ENCODE measurements around the gene SH3PXD2B. TPM values are rescaled to one million over a fixed set of nuclear protein-coding genes. Genes with fewer than 3 reads are reported as not detected.

The SH3PXD2B gene
- polyA plus RNA-seq, 3 donors = 0.19 to 0.77 (median 0.31) TPM

DNA sequence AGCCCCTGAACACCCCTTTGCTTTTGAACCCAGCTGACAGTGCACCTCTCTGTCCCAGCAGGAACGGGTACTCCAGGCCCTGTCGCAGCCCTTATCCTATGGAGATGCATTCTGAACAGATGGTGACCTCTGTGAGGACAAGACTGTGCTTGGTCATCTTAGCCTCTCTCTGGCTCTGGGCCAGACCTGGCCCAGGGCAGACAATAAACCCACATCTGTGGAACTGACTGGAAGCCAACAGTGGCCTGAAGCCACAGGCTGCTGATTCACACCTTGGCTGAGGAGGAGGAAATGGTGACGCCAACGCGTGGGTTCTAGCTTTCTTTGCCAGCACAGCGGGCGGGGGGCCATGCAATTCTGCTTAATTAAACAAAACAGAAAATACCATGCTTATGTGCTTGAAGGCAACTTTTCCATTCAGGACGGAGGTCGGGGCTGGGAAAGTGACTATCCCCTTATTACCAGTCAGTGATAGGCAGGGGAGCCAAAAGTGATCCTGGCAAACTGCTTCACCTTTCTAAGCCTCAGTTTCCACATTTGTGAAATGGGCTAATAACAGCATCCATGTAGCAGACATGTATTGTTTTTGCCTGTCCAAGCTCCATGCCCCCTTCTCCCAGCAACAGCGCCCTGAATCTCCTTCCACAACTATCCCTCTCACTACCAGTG is 10.8 kb downstream of the SH3PXD2B start:
- H3K4me2 ChIP-seq (replicated peaks; ENCODE audit: extremely low read depth, low read length, poor library complexity, severe bottlenecking) = no peak overlapping the region
- no peaks in the 10 kb centered on the region for H3K9me3 ChIP-seq (replicated peaks in 1 of 2; ENCODE audit: control insufficient read depth in 1 of 2, insufficient read depth in 1 of 2, low read length in 2 of 2)
- H3K4me1 ChIP-seq (ENCODE audit: control insufficient read depth in 1 of 2, insufficient read depth in 2 of 2, low read length in 2 of 2) = no peaks in the 10 kb centered on the region
- H3K27ac ChIP-seq (ENCODE audit: low read depth in 1 of 2, low read length in 2 of 2) = no peak overlapping the region
- no peaks in the 10 kb centered on the region for H4K20me1 ChIP-seq (ENCODE audit: insufficient read depth, low read length)
- no peaks in the 10 kb centered on the region for H3K36me3 ChIP-seq (replicated peaks in 1 of 2; ENCODE audit: control insufficient read depth in 1 of 2, insufficient read depth in 2 of 2, low read length in 2 of 2)
- H3K27me3 Mint-ChIP-seq (ENCODE audit: low read depth in 3 of 3) = peaks cover 25 to 45% (median 26%) of the 10 kb centered on the region in 3 donors
- peaks cover 0 to 12% of the 10 kb centered on the region in 2 donors for H3K27me3 ChIP-seq (ENCODE audit: control insufficient read depth in 2 of 2, insufficient read depth in 2 of 2, low read length in 2 of 2)
- no peak overlapping the region for H2AFZ ChIP-seq (ENCODE audit: insufficient read depth, low read depth, low read length, poor library complexity, severe bottlenecking)
- H3K4me3 Mint-ChIP-seq = peak overlapping the region in 1 of 2 donors; percentile 47
- no peak overlapping the region for H3K4me3 ChIP-seq (replicated peaks in 1 of 3; ENCODE audit: low read depth in 2 of 3, low read length in 3 of 3)
- H3K9ac ChIP-seq (ENCODE audit: insufficient read depth, low read length, poor library complexity, severe bottlenecking) = no peak overlapping the region
- DNase-seq = peak; percentile 37 to 69 (median 68)
- peak overlapping the region in 1 of 7 donors; percentile 59 for H3K27ac Mint-ChIP-seq
- no peaks in the 10 kb centered on the region for H3K79me2 ChIP-seq (ENCODE audit: insufficient read depth, low read length)
- WGBS (ENCODE audit: insufficient coverage) = 34% methylated on average over 8 of the region's 10 CpGs
- H3K4me1 Mint-ChIP-seq = peaks cover 12% of the 10 kb centered on the region
- H3K9me3 Mint-ChIP-seq = peaks cover 0 to 2% (median 0%) of the 10 kb centered on the region in 7 donors
- TF ChIP-seq, protein P1, sequence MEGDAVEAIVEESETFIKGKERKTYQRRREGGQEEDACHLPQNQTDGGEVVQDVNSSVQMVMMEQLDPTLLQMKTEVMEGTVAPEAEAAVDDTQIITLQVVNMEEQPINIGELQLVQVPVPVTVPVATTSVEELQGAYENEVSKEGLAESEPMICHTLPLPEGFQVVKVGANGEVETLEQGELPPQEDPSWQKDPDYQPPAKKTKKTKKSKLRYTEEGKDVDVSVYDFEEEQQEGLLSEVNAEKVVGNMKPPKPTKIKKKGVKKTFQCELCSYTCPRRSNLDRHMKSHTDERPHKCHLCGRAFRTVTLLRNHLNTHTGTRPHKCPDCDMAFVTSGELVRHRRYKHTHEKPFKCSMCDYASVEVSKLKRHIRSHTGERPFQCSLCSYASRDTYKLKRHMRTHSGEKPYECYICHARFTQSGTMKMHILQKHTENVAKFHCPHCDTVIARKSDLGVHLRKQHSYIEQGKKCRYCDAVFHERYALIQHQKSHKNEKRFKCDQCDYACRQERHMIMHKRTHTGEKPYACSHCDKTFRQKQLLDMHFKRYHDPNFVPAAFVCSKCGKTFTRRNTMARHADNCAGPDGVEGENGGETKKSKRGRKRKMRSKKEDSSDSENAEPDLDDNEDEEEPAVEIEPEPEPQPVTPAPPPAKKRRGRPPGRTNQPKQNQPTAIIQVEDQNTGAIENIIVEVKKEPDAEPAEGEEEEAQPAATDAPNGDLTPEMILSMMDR (IDR thresholded peaks at IDR 0.05) = no peak
- no peaks in the 10 kb centered on the region for H3K36me3 Mint-ChIP-seq
- intact Hi-C loops (cut with micrococcal nuclease) = no loop called here

DNA sequence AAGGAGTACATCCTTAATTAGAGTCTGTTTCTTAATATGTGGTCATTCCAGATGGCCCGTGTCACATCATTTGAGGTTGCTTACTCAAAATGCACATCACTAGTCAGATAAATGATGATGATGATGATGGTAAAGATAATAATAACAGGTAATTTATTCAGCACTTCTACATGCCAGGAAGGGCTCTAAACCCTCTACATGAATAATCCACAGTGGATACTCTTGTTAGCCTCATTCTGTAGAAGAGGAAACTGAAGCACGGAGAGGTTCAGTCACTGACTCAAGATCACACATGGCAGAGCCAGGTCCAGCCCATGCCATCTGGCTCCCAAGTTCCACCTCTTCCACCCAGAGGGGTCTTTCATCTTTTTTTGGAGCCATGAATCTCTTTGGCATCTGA is 11.7 kb downstream of the SH3PXD2B start:
- no peaks in the 10 kb centered on the region for H3K9me3 ChIP-seq (replicated peaks in 1 of 2; ENCODE audit: control insufficient read depth in 1 of 2, insufficient read depth in 1 of 2, low read length in 2 of 2)
- H4K20me1 ChIP-seq (ENCODE audit: insufficient read depth, low read length) = no peaks in the 10 kb centered on the region
- H3K27me3 ChIP-seq (ENCODE audit: control insufficient read depth in 2 of 2, insufficient read depth in 2 of 2, low read length in 2 of 2) = peaks cover 0 to 12% of the 10 kb centered on the region in 2 donors
- H3K27ac ChIP-seq (ENCODE audit: low read depth in 1 of 2, low read length in 2 of 2) = no peak overlapping the region
- peak overlapping the region in 1 of 7 donors; percentile 52 for H3K27ac Mint-ChIP-seq
- H3K4me3 Mint-ChIP-seq = no peak overlapping the region
- H3K36me3 Mint-ChIP-seq = no peaks in the 10 kb centered on the region
- no peak overlapping the region for H3K9ac ChIP-seq (ENCODE audit: insufficient read depth, low read length, poor library complexity, severe bottlenecking)
- peaks cover 21% of the 10 kb centered on the region for H3K4me1 Mint-ChIP-seq
- H3K27me3 Mint-ChIP-seq (ENCODE audit: low read depth in 3 of 3) = peaks cover 26 to 51% (median 30%) of the 10 kb centered on the region in 3 donors
- H3K4me2 ChIP-seq (replicated peaks; ENCODE audit: extremely low read depth, low read length, poor library complexity, severe bottlenecking) = no peak overlapping the region
- 88% methylated on average over 1 of the region's 2 CpGs for WGBS (ENCODE audit: insufficient coverage)
- TF ChIP-seq, protein P1 (IDR thresholded peaks at IDR 0.05) = no peak
- H3K36me3 ChIP-seq (replicated peaks in 1 of 2; ENCODE audit: control insufficient read depth in 1 of 2, insufficient read depth in 2 of 2, low read length in 2 of 2) = no peaks in the 10 kb centered on the region
- DNase-seq = no peak
- peaks cover 7 to 9% of the 10 kb centered on the region in 2 donors for H3K4me1 ChIP-seq (ENCODE audit: control insufficient read depth in 1 of 2, insufficient read depth in 2 of 2, low read length in 2 of 2)
- peaks cover 0 to 2% (median 0%) of the 10 kb centered on the region in 7 donors for H3K9me3 Mint-ChIP-seq
- H2AFZ ChIP-seq (ENCODE audit: insufficient read depth, low read depth, low read length, poor library complexity, severe bottlenecking) = no peak overlapping the region
- no peaks in the 10 kb centered on the region for H3K79me2 ChIP-seq (ENCODE audit: insufficient read depth, low read length)
- H3K4me3 ChIP-seq (replicated peaks in 1 of 3; ENCODE audit: low read depth in 2 of 3, low read length in 3 of 3) = no peak overlapping the region
- intact Hi-C loops (cut with micrococcal nuclease) = no loop called here

Data from CD14-positive monocyte (primary cell).